Measurements from ENCODE around the gene AGPAT2.

Gene AGPAT2

GRCh38 chr9:136700304-136700703, 13.0 kb upstream of the AGPAT2 start:
- no peak for DNase-seq

- no peak for DNase-seq
Observed at GRCh38 chr9:136698635-136699246, 11.5 kb upstream of the AGPAT2 start.

GRCh38 chr9:136697821-136698526, 10.7 kb upstream of the AGPAT2 start:
- no peak for DNase-seq

DNA sequence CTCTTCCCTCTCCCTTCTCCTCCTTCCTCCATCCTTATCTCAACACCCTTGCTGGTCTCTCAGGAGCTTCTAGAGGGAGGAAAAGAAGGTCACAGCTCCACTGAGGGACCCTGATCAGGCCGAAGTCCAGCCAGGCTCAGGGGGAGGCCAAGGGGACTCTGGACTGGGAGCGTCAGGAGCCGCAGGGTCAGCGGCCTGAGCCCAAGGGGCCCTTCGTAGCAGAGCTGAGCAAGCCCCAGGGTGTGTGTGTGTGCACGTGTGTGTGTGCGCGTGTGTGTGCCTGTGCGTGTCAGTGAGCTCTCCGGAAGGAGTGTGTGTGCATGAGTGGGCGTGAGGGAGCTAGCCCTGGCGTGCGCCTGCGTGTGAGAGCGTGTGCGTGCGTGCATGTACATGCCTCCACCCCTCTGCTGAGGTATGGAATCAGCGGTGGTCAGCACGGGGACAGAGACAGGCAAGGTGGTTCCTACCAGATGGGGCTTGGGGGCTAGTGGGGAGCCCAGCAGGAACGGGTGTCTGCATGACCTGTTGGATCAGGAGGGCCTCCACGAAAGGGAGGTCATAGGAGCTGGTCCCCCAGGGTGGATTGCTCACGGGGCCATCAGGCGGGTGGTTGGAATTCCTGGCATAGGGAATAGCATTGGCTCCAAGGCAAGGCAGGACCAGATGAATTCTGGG, 10.0 kb upstream of the AGPAT2 start:
- DNase-seq, result no peak

GRCh38 chr9:136696502-136696901, 9.2 kb upstream of the AGPAT2 start:
- no peak for DNase-seq

- DNase-seq, result peak; percentile 41
Observed at GRCh38 chr9:136695955-136696354, 8.7 kb upstream of the AGPAT2 start.

DNA sequence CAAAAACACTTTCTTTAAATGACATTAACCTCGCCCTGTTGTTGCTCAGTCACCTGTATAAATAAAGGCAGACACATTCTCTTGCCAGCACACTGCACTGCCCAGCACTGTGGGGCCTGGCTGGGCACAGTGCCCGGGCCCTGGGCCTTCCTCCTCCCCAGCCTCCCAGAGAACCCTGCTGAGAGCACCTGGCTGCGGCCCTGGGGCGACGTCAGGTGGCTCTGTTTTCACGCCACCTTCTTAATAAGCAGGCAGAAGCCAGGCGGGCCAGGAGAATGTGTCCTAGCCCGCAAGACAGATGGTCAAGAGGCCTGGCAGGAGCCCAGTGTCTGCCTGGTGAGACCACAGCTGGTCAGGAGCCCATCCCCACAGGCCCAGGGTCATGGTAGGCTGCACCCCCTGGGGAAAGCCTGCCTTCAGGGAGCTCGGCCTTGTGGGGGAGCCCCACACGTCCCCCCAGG, 8.2 kb upstream of the AGPAT2 start:
- DNase-seq, result no peak

- DNase-seq, result no peak
Observed at GRCh38 chr9:136694872-136695247, 7.6 kb upstream of the AGPAT2 start.

- no peak for DNase-seq
Observed at GRCh38 chr9:136694163-136694871, 7.1 kb upstream of the AGPAT2 start.

DNA sequence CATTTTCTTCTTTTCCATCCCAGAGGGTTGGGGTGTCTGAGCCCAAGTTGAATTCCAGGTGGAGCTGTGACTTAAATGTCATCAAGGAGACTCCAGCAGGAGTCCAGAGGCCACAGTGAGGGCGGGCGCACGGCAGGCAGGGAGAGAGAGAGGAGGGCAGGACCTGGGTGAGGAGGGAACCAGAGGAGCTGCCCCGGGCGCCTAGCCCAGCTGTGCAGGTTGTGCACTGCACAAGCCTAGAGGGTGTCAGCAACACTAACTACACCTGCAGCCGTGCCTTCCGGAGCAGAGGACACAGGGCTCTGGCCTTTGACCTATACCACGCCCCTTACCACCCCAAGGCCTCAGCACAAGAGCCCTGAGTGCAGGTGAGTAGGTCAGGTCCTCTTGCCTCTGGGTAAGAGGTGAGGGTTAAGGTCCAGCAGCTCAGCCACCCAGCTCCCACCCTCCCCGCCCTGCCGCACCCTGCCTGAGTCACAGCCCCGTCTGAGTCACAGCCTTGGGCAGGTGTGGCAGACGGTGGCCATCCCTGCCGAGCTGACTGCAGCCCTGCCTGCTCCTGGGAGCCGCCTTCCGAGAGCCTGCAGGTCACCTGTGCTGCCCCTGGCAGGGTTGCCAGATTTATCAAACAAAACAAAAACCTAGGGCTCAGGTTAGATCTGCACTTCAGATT, 6.4 kb upstream of the AGPAT2 start:
- no peak for DNase-seq

DNA sequence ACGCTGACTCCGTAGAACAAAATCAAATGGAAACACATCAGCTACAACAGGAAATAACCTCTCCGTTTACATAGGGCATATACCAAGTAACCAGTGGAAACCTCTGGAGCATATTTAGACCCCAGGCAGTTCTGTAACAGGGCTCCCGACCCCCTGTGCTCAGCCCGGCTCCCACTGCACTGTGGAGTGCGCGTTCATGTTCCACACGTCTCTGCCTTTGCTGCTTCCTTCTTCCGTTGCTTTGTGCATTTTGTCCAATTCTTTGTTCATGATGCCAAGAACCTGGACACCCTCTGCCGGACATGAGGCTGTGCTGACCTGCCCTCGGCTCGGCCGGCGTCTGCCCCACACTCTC, 5.9 kb upstream of the AGPAT2 start:
- DNase-seq, result no peak

DNA sequence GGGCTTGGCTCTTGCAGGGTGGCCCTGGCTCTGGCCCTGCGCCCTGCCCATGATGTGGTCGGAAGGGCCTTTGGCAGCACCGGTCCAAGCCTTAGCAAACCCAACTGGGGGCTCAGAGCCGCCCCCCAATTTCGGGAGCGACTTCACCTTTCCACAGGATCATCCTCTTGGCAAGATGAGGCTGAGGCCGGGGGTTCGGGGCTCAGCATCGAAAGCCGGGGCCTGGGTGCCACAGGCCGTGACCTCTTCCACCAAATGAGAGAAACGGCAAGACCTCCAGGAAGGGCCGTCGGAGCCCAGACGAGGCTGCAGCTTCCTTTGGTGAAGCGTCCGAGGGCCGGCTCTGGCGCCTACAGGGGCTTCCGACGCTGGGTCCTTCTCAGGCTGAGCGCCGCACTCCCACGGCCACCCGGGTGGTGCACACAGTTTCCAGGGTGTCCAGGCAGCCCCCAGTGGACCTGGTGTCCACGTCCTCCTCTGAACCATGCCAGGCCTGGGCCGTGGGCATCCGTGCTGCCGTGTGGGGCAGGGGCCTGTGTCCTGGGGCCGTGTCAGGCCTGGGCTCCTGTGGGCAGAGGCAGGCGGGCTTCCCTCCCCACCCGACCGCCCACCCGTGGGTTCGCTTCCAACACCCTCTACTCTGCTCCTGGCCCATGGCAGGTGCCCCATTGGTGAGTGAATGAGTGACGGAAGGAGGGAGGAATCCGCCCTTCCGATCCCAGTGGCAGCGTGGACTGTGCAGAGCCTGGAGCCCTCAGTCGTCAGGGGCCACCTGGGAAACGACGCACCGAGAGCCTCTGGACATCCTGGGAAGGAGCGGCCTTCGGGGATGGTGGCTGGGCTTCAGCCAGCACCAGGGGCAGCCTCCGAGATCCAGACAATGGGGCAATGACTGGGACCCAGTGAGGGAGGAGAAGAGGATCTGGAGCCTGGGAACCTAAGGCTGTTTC, 5.2 kb upstream of the AGPAT2 start:
- no peak for DNase-seq

DNA sequence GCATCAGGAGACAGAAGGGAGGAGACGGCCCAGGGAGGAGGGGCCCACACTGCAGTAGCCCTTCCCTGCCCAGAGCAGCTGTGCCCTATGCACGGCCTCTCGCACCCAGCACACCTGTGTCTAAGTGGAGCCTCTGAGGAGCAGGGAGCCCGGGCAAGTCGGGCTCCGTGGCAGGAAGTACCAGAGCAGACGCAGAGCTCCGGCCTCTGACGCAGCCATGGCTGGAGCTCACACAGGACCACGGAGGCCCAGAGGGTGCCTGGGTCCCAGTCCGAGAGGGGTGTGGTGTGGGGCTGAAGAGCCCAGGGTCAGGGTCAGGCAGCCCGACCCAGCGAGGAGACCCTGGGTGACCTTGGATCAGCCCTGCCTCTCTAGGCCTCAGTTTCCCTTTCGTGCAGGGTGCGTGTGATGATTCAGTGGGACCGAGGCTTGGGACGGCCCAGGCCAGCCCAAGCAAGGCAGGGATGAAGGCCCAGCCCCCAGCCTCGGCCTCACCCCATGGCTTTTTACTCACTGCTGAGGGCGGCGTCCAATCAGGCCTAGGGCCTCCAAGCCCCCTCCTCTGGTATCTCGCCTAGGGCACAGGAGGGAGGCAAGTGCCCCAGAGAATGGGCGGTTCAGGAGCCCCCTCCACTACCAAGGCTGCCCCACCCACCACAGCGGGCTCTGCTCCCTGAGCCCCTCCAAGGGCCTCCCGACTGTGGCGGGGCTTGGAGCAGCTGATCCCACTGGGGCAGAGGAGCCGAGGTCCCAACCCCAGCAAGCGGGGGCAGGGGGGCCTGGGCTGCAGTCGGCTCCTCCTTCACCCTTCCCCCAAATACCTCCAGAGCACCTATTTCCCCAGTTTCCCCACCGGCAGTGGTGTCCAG, 4.3 kb upstream of the AGPAT2 start:
- no peak for DNase-seq

- DNase-seq, result peak; percentile 64
Observed at GRCh38 chr9:136690806-136691261, 3.6 kb upstream of the AGPAT2 start.

DNA sequence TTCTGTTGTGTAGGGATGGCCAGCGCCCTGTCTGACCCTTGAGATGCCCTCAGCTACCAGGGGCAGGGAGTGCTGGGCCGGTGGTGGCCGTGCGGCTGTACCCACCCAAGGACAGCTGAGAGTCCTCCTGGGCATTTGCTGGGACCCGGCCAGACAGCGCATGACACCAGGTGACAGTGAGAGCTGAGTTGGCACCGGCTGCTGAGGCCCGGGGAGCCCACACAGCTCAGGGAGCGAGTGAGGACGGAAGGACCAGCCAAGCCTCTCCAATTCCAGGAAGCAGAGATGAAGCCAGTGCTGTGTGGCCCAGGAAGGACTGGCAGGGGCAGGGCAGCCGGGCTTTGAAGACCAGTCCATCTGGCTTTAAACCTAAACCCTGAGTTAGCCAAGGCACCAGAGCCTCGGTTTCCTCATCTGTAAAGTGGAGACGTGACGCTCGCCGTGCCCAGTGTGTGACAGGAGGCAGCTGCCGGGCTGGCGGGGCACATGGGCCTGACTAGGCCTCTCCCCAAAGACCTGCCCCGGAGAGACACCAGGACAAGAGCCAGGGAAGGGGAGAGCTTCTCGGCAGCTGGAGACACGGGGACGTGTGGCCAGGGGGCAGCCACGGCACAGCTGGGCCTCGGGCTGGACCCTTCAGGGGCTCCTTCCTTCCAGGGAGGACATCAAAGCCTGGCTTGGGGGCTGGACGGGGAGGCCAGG, 3.0 kb upstream of the AGPAT2 start:
- no peak for DNase-seq

DNA sequence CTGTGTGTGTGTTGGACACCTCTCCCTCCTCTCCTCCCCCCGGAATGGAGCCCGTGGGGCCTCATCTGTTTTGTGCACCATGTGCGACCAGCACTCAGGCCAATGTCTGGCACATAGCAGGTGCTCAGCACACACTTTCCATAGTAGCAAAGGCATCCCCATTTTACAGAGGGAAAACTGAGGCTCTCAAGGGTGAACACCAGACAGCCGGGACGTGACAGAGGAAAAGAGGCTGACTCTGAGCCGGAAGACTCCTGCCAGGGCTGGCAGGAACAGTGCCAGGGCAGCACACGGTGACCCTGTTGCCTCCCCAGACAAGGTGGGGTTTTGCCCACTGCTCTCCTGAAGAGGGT, 1.8 kb upstream of the AGPAT2 start:
- DNase-seq, result no peak

DNA sequence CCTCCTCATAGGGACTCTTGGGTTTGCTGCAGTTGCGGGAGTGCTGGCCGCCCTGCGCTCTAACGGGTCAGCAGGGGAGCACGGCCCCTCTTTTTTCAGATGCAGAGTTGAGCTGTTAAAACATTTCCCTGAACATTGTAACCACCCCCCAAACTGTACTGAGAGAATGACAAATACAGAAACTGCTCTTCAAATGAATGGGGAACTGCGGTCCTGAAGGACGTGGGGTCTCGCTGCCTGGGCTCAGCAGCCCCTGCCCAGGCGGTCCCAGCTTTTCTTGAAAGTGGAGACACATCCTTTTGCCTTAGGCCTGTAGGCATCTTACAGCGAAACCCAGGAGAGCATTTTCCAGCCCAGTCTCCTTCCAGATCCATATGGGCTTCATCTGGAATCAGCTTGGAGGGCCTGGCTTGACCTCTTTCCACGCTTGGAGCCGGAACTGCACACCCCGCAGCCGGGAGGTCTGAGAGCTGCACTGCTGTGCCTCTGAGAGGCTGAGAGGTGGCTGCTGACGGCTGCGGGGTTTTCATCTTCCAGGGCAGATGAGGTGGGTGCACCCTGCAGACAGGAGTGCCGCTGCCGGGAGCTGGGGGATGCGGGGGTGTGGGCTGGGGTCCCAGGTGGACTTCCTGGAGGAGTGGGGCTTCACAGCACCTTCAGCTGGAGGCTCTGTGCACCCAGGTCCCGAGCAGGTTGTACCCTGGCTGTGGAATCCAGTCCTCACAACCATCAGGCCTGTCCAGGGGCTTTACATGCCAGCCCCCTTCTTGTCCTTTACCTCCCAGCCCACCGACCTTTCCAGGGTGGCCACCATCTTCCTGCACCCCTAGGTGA, 1.2 kb upstream of the AGPAT2 start:
- DNase-seq, result no peak

GRCh38 chr9:136687721-136688223, 515 bp upstream of the AGPAT2 start:
- DNase-seq, result no peak

- DNase-seq, result no peak
Observed at GRCh38 chr9:136686534-136686793, 793 bp downstream of the AGPAT2 start.

Measured in left hindlimb (tissue), 1 donor.